ENCODE data around the gene GALNS.

GRCh38 chr16:88805340-88805715, 51.4 kb downstream of the GALNS start:
- TF ChIP-seq GTF2F1 (IDR thresholded peaks at IDR 0.05; ENCODE audit: borderline replicate concordance, low read depth, low read length) (no peak), BACH1 (IDR thresholded peaks at IDR 0.05; ENCODE audit: low read length) (no peak), SIX5 (IDR thresholded peaks at IDR 0.05; ENCODE audit: low read depth, low read length) (no peak), TAF1 (IDR thresholded peaks at IDR 0.05; ENCODE audit: low read depth, low read length) (no peak), CTCF (IDR thresholded peaks at IDR 0.05; ENCODE audit: control extremely low read depth in 1 of 3, insufficient read depth in 1 of 3, low read depth in 1 of 3, low read length in 3 of 3) (no peak), TBP (IDR thresholded peaks at IDR 0.05; ENCODE audit: low read depth, low read length) (no peak), ATF2 (IDR thresholded peaks at IDR 0.05; ENCODE audit: low read length) (no peak), BRCA1 (IDR thresholded peaks at IDR 0.05; ENCODE audit: low read depth, low read length) (no peak), POLR2AphosphoS5 (IDR thresholded peaks at IDR 0.05; ENCODE audit: low read depth, low read length) (no peak; the same call in 1 of the 2 replicates), CHD1 (IDR thresholded peaks at IDR 0.05; ENCODE audit: low read depth, low read length) (no peak), KDM5A (IDR thresholded peaks at IDR 0.05; ENCODE audit: low read length) (no peak)
